ENCODE results near the gene KIF18B. TPM values are rescaled to one million over a fixed set of nuclear protein-coding genes. Genes with fewer than 3 reads are reported as not detected.

The KIF18B gene
- total RNA-seq, 1 experiment from 2014 or later: 82.2 TPM

DNA sequence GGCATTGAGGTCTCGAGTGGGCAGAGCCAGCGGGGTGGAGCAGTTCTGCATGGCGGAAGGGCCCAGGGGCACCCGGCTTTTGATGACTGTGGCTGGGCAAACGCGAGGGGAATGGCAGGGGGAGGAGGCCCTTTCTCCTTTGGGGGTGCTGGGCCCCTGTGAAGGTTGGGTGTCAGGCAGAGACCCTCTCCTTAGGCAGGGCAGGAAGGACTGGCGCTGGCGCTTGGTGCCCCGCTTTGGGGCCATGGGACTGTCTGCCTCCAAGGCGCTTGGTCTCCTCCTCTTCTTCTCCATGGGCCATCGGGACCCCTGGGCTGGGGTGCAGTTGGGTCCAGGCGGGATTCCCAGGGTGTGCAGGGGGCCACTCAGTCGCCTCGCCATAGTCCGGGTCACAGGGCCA lies 19.4 kb downstream of the KIF18B start:
- POLR2A ChIA-PET: no interaction called here
- Mint-ChIP-seq H3K4me1 (no peaks in the 10 kb centered on the region; the same call in 1 of the 2 replicates), H3K27ac (no peak overlapping the region)

DNA sequence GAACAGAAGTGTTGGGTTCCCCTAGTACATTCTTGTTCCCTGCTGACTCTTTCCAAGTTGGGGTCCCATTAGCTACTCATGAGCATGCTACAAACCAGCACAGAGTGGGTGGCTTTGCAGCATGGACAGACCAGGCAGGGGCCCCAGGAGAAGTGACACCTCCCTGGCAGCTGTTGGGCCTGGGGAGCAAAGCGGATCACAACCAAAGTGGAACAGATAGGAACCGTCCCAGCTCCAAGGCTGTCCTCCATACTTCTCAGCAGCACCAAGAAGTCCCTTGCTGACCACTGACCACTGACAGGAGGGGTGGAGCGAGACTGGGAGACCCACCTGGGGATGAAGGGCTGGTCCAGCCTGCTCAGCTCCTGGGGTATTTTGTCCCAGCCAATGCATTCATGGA lies 19.9 kb downstream of the KIF18B start:
- Mint-ChIP-seq H3K4me3 (no peak overlapping the region), H3K9me3 (no peaks in the 10 kb centered on the region), H3K27me3 (ENCODE audit: low read depth) (no peaks in the 10 kb centered on the region), H3K36me3 (peaks cover 62% of the 10 kb centered on the region), H3K27ac (no peak overlapping the region), H3K4me1 (peaks cover 2% of the 10 kb centered on the region; the same call in 1 of the 2 replicates)
- POLR2A ChIA-PET: no interaction called here
- TF ChIP-seq JAZF1 (CRISPR knock-in tag; IDR thresholded peaks at IDR 0.05): no peak
- TF ChIP-seq, protein P1, sequence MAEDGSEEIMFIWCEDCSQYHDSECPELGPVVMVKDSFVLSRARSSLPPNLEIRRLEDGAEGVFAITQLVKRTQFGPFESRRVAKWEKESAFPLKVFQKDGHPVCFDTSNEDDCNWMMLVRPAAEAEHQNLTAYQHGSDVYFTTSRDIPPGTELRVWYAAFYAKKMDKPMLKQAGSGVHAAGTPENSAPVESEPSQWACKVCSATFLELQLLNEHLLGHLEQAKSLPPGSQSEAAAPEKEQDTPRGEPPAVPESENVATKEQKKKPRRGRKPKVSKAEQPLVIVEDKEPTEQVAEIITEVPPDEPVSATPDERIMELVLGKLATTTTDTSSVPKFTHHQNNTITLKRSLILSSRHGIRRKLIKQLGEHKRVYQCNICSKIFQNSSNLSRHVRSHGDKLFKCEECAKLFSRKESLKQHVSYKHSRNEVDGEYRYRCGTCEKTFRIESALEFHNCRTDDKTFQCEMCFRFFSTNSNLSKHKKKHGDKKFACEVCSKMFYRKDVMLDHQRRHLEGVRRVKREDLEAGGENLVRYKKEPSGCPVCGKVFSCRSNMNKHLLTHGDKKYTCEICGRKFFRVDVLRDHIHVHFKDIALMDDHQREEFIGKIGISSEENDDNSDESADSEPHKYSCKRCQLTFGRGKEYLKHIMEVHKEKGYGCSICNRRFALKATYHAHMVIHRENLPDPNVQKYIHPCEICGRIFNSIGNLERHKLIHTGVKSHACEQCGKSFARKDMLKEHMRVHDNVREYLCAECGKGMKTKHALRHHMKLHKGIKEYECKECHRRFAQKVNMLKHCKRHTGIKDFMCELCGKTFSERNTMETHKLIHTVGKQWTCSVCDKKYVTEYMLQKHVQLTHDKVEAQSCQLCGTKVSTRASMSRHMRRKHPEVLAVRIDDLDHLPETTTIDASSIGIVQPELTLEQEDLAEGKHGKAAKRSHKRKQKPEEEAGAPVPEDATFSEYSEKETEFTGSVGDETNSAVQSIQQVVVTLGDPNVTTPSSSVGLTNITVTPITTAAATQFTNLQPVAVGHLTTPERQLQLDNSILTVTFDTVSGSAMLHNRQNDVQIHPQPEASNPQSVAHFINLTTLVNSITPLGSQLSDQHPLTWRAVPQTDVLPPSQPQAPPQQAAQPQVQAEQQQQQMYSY (CRISPR knock-in tag; IDR thresholded peaks at IDR 0.05): no peak
- no peak for TF ChIP-seq TEAD1 (CRISPR knock-in tag; IDR thresholded peaks at IDR 0.05)
- no peak for DNase-seq (ENCODE audit: low spot score)
- ATAC-seq: no peak
- CTCF ChIA-PET: interaction anchor here (1.8 to 2.0 kb wide), 3 partner anchors 17 to 208 kb away, joined by 5 to 10 read pairs (median 6); partner anchors contain the start of gene ACBD4

More for the DNA sequence above, 19.4 kb downstream of the KIF18B start:
- no peak overlapping the region for H3K4me3 Mint-ChIP-seq
- H3K27me3 Mint-ChIP-seq (ENCODE audit: low read depth): no peaks in the 10 kb centered on the region
- no peaks in the 10 kb centered on the region for H3K9me3 Mint-ChIP-seq
- TF ChIP-seq TCF7 (CRISPR knock-in tag; IDR thresholded peaks at IDR 0.05; ENCODE audit: low read depth): no peak
- no peak for TF ChIP-seq ZNF416 (CRISPR knock-in tag; IDR thresholded peaks at IDR 0.05)
- TF ChIP-seq, protein P2, sequence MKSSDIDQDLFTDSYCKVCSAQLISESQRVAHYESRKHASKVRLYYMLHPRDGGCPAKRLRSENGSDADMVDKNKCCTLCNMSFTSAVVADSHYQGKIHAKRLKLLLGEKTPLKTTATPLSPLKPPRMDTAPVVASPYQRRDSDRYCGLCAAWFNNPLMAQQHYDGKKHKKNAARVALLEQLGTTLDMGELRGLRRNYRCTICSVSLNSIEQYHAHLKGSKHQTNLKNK (CRISPR knock-in tag; IDR thresholded peaks at IDR 0.05): no peak
- TF ChIP-seq, protein P3, sequence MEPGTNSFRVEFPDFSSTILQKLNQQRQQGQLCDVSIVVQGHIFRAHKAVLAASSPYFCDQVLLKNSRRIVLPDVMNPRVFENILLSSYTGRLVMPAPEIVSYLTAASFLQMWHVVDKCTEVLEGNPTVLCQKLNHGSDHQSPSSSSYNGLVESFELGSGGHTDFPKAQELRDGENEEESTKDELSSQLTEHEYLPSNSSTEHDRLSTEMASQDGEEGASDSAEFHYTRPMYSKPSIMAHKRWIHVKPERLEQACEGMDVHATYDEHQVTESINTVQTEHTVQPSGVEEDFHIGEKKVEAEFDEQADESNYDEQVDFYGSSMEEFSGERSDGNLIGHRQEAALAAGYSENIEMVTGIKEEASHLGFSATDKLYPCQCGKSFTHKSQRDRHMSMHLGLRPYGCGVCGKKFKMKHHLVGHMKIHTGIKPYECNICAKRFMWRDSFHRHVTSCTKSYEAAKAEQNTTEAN (CRISPR knock-in tag; IDR thresholded peaks at IDR 0.05): no peak
- TF ChIP-seq ESRRA (CRISPR knock-in tag; IDR thresholded peaks at IDR 0.05; ENCODE audit: borderline replicate concordance): no peak
- no peak for TF ChIP-seq JAZF1 (CRISPR knock-in tag; IDR thresholded peaks at IDR 0.05)
- TF ChIP-seq IRF2 (CRISPR knock-in tag; IDR thresholded peaks at IDR 0.05; ENCODE audit: borderline replicate concordance, low read depth): no peak
- no peak for TF ChIP-seq ZNF423 (CRISPR knock-in tag; IDR thresholded peaks at IDR 0.05)
- no peak for TF ChIP-seq ELF4 (CRISPR knock-in tag; IDR thresholded peaks at IDR 0.05; ENCODE audit: low read depth)
- TF ChIP-seq, protein P4, sequence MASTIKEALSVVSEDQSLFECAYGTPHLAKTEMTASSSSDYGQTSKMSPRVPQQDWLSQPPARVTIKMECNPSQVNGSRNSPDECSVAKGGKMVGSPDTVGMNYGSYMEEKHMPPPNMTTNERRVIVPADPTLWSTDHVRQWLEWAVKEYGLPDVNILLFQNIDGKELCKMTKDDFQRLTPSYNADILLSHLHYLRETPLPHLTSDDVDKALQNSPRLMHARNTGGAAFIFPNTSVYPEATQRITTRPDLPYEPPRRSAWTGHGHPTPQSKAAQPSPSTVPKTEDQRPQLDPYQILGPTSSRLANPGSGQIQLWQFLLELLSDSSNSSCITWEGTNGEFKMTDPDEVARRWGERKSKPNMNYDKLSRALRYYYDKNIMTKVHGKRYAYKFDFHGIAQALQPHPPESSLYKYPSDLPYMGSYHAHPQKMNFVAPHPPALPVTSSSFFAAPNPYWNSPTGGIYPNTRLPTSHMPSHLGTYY (CRISPR knock-in tag; IDR thresholded peaks at IDR 0.05): no peak
- TF ChIP-seq, protein P5, sequence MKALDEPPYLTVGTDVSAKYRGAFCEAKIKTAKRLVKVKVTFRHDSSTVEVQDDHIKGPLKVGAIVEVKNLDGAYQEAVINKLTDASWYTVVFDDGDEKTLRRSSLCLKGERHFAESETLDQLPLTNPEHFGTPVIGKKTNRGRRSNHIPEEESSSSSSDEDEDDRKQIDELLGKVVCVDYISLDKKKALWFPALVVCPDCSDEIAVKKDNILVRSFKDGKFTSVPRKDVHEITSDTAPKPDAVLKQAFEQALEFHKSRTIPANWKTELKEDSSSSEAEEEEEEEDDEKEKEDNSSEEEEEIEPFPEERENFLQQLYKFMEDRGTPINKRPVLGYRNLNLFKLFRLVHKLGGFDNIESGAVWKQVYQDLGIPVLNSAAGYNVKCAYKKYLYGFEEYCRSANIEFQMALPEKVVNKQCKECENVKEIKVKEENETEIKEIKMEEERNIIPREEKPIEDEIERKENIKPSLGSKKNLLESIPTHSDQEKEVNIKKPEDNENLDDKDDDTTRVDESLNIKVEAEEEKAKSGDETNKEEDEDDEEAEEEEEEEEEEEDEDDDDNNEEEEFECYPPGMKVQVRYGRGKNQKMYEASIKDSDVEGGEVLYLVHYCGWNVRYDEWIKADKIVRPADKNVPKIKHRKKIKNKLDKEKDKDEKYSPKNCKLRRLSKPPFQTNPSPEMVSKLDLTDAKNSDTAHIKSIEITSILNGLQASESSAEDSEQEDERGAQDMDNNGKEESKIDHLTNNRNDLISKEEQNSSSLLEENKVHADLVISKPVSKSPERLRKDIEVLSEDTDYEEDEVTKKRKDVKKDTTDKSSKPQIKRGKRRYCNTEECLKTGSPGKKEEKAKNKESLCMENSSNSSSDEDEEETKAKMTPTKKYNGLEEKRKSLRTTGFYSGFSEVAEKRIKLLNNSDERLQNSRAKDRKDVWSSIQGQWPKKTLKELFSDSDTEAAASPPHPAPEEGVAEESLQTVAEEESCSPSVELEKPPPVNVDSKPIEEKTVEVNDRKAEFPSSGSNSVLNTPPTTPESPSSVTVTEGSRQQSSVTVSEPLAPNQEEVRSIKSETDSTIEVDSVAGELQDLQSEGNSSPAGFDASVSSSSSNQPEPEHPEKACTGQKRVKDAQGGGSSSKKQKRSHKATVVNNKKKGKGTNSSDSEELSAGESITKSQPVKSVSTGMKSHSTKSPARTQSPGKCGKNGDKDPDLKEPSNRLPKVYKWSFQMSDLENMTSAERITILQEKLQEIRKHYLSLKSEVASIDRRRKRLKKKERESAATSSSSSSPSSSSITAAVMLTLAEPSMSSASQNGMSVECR (CRISPR knock-in tag; IDR thresholded peaks at IDR 0.05; ENCODE audit: borderline replicate concordance): no peak
- TF ChIP-seq, protein P6, sequence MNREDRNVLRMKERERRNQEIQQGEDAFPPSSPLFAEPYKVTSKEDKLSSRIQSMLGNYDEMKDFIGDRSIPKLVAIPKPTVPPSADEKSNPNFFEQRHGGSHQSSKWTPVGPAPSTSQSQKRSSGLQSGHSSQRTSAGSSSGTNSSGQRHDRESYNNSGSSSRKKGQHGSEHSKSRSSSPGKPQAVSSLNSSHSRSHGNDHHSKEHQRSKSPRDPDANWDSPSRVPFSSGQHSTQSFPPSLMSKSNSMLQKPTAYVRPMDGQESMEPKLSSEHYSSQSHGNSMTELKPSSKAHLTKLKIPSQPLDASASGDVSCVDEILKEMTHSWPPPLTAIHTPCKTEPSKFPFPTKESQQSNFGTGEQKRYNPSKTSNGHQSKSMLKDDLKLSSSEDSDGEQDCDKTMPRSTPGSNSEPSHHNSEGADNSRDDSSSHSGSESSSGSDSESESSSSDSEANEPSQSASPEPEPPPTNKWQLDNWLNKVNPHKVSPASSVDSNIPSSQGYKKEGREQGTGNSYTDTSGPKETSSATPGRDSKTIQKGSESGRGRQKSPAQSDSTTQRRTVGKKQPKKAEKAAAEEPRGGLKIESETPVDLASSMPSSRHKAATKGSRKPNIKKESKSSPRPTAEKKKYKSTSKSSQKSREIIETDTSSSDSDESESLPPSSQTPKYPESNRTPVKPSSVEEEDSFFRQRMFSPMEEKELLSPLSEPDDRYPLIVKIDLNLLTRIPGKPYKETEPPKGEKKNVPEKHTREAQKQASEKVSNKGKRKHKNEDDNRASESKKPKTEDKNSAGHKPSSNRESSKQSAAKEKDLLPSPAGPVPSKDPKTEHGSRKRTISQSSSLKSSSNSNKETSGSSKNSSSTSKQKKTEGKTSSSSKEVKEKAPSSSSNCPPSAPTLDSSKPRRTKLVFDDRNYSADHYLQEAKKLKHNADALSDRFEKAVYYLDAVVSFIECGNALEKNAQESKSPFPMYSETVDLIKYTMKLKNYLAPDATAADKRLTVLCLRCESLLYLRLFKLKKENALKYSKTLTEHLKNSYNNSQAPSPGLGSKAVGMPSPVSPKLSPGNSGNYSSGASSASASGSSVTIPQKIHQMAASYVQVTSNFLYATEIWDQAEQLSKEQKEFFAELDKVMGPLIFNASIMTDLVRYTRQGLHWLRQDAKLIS (CRISPR knock-in tag; IDR thresholded peaks at IDR 0.05; ENCODE audit: borderline replicate concordance): no peak
- H3K36me3 Mint-ChIP-seq: peaks cover 62% of the 10 kb centered on the region
- CTCF ChIA-PET: interaction anchor here (2.0 kb wide), 1 partner anchor 17 kb away, joined by 10 read pairs; no protein-coding TSS in a partner anchor
- DNase-seq (ENCODE audit: low spot score): no peak
- no peak for ATAC-seq
